Stimulated activated naive CD8-positive, alpha-beta T cell treated with anti-CD3 and anti-CD28 coated beads, Interleukin-15, Interleukin-2, amounts not matched to agents 100 ng/mL and 50 ng/mL, for 24 hours (primary cell): ENCODE results near the gene NXPH4.
A peak's percentile ranks its signal among the peaks of the same experiment; 100 is the strongest.

Experiments
- H3K27ac Mint-ChIP-seq: one replicate; pipeline ENCODE4 v1.8.0; 2021; ENCODE audit warnings: mild to moderate bottlenecking, mixed read lengths
- H3K27me3 Mint-ChIP-seq: one replicate; pipeline ENCODE4 v1.8.0; 2021; ENCODE audit warnings: mixed read lengths
- H3K36me3 Mint-ChIP-seq: one replicate; pipeline ENCODE4 v1.8.0; 2021; ENCODE audit warnings: low read depth, mixed read lengths
- H3K4me1 Mint-ChIP-seq: one replicate; pipeline ENCODE4 v1.8.0; 2021; ENCODE audit warnings: low read depth, mixed read lengths
- H3K4me3 Mint-ChIP-seq: one replicate; pipeline ENCODE4 v1.8.0; 2021; ENCODE audit warnings: mild to moderate bottlenecking, mixed read lengths
- H3K9me3 Mint-ChIP-seq: one replicate; pipeline ENCODE4 v1.8.0; 2021; ENCODE audit warnings: mixed read lengths

Gene NXPH4

GRCh38 chr12:57216921-57217879 lies 606 bp downstream of the NXPH4 start:
- H3K27me3 Mint-ChIP-seq: peaks cover 76% of the 10 kb centered on the region
- no peaks in the 10 kb centered on the region for H3K9me3 Mint-ChIP-seq
- no peak overlapping the region for H3K27ac Mint-ChIP-seq
- H3K36me3 Mint-ChIP-seq: no peaks in the 10 kb centered on the region
- H3K4me1 Mint-ChIP-seq: peaks cover 63% of the 10 kb centered on the region
- peak overlapping the region; percentile 70 for H3K4me3 Mint-ChIP-seq

GRCh38 chr12:57218030-57218853 lies 1.6 kb downstream of the NXPH4 start:
- no peak overlapping the region for H3K4me3 Mint-ChIP-seq
- H3K36me3 Mint-ChIP-seq: no peaks in the 10 kb centered on the region
- H3K4me1 Mint-ChIP-seq: peaks cover 71% of the 10 kb centered on the region
- no peak overlapping the region for H3K27ac Mint-ChIP-seq
- no peaks in the 10 kb centered on the region for H3K9me3 Mint-ChIP-seq
- H3K27me3 Mint-ChIP-seq: peaks cover 85% of the 10 kb centered on the region

- no peak overlapping the region for H3K4me3 Mint-ChIP-seq
These were observed 2.8 kb downstream of the NXPH4 start for GRCh38 chr12:57219205-57219992.

GRCh38 chr12:57219993-57220754 lies 3.6 kb downstream of the NXPH4 start:
- Mint-ChIP-seq H3K27me3 (peaks cover 84% of the 10 kb centered on the region), H3K4me3 (no peak overlapping the region), H3K4me1 (peaks cover 56% of the 10 kb centered on the region), H3K9me3 (no peaks in the 10 kb centered on the region), H3K36me3 (no peaks in the 10 kb centered on the region), H3K27ac (no peak overlapping the region)

More at GRCh38 chr12:57219205-57219992, 2.8 kb downstream of the NXPH4 start:
- H3K4me1 Mint-ChIP-seq: peaks cover 64% of the 10 kb centered on the region
- no peaks in the 10 kb centered on the region for H3K9me3 Mint-ChIP-seq
- H3K27me3 Mint-ChIP-seq: peaks cover 85% of the 10 kb centered on the region
- no peak overlapping the region for H3K27ac Mint-ChIP-seq
- H3K36me3 Mint-ChIP-seq: no peaks in the 10 kb centered on the region

- Mint-ChIP-seq H3K27ac (no peak overlapping the region), H3K27me3 (peaks cover 84% of the 10 kb centered on the region)
These were observed 4.2 kb downstream of the NXPH4 start for GRCh38 chr12:57220770-57221168.

GRCh38 chr12:57221169-57221917 lies 4.7 kb downstream of the NXPH4 start:
- H3K4me3 Mint-ChIP-seq: no peak overlapping the region
- no peak overlapping the region for H3K27ac Mint-ChIP-seq
- no peaks in the 10 kb centered on the region for H3K9me3 Mint-ChIP-seq
- H3K27me3 Mint-ChIP-seq: peaks cover 85% of the 10 kb centered on the region
- peaks cover 58% of the 10 kb centered on the region for H3K4me1 Mint-ChIP-seq
- H3K36me3 Mint-ChIP-seq: no peaks in the 10 kb centered on the region

More at GRCh38 chr12:57220770-57221168, 4.2 kb downstream of the NXPH4 start:
- no peaks in the 10 kb centered on the region for H3K36me3 Mint-ChIP-seq
- H3K9me3 Mint-ChIP-seq: no peaks in the 10 kb centered on the region
- H3K4me3 Mint-ChIP-seq: no peak overlapping the region
- peaks cover 55% of the 10 kb centered on the region for H3K4me1 Mint-ChIP-seq

GRCh38 chr12:57222286-57223190 lies 5.9 kb downstream of the NXPH4 start:
- Mint-ChIP-seq H3K9me3 (no peaks in the 10 kb centered on the region), H3K4me1 (peaks cover 64% of the 10 kb centered on the region), H3K27ac (no peak overlapping the region), H3K36me3 (no peaks in the 10 kb centered on the region), H3K4me3 (no peak overlapping the region), H3K27me3 (peaks cover 90% of the 10 kb centered on the region)

- peaks cover 59% of the 10 kb centered on the region for H3K4me1 Mint-ChIP-seq
These were observed 6.9 kb downstream of the NXPH4 start for GRCh38 chr12:57223191-57224165.

GRCh38 chr12:57224278-57224972 lies 7.8 kb downstream of the NXPH4 start:
- Mint-ChIP-seq H3K9me3 (no peaks in the 10 kb centered on the region), H3K36me3 (no peaks in the 10 kb centered on the region), H3K4me3 (no peak overlapping the region), H3K4me1 (peaks cover 67% of the 10 kb centered on the region), H3K27ac (no peak overlapping the region), H3K27me3 (peaks cover 75% of the 10 kb centered on the region)

More at GRCh38 chr12:57223191-57224165, 6.9 kb downstream of the NXPH4 start:
- no peak overlapping the region for H3K27ac Mint-ChIP-seq
- H3K9me3 Mint-ChIP-seq: no peaks in the 10 kb centered on the region
- no peaks in the 10 kb centered on the region for H3K36me3 Mint-ChIP-seq
- H3K4me3 Mint-ChIP-seq: no peak overlapping the region
- peaks cover 84% of the 10 kb centered on the region for H3K27me3 Mint-ChIP-seq

GRCh38 chr12:57224973-57225679 lies 8.5 kb downstream of the NXPH4 start:
- Mint-ChIP-seq H3K4me3 (peak overlapping the region; percentile 53), H3K27me3 (peaks cover 69% of the 10 kb centered on the region), H3K4me1 (peaks cover 63% of the 10 kb centered on the region), H3K9me3 (no peaks in the 10 kb centered on the region), H3K36me3 (peaks cover 6% of the 10 kb centered on the region), H3K27ac (no peak overlapping the region)

- no peak overlapping the region for H3K27ac Mint-ChIP-seq
- peaks cover 67% of the 10 kb centered on the region for H3K4me1 Mint-ChIP-seq
- no peaks in the 10 kb centered on the region for H3K9me3 Mint-ChIP-seq
- H3K27me3 Mint-ChIP-seq: peaks cover 65% of the 10 kb centered on the region
- H3K4me3 Mint-ChIP-seq: peak overlapping the region; percentile 53
- H3K36me3 Mint-ChIP-seq: peaks cover 12% of the 10 kb centered on the region
These were observed 9.2 kb downstream of the NXPH4 start for GRCh38 chr12:57225680-57226210.
